Osteocyte (in vitro differentiated cells): ENCODE measurements around the gene CACFD1. TPM values are rescaled to one million over a fixed set of nuclear protein-coding genes. Genes with fewer than 3 reads are reported as not detected.

ENCODE experiments used
- DNase-seq: peaks from one replicate; pipeline ENCODE4 v3.0.0; 2021; ENCODE audit warnings: mixed read lengths; ENCODE audit not compliant: unreplicated experiment; ENCODE audit errors: extremely low spot score
- H3K27ac Mint-ChIP-seq: one replicate; pipeline ENCODE4 v1.8.0; 2021; ENCODE audit warnings: mild to moderate bottlenecking, mixed read lengths; ENCODE audit not compliant: unreplicated experiment
- H3K27me3 Mint-ChIP-seq: one replicate; pipeline ENCODE4 v1.8.0; 2021; ENCODE audit warnings: mixed read lengths; ENCODE audit not compliant: unreplicated experiment
- H3K36me3 Mint-ChIP-seq: one replicate; pipeline ENCODE4 v1.8.0; 2021; ENCODE audit warnings: mixed read lengths; ENCODE audit not compliant: unreplicated experiment
- H3K4me1 Mint-ChIP-seq: one replicate; pipeline ENCODE4 v1.8.0; 2021; ENCODE audit warnings: mixed read lengths; ENCODE audit not compliant: unreplicated experiment
- H3K4me3 Mint-ChIP-seq: one replicate; pipeline ENCODE4 v1.8.0; 2021; ENCODE audit warnings: mild to moderate bottlenecking, moderate library complexity, mixed read lengths; ENCODE audit not compliant: unreplicated experiment
- H3K9me3 Mint-ChIP-seq: one replicate; pipeline ENCODE4 v1.8.0; 2021; ENCODE audit warnings: mixed read lengths; ENCODE audit not compliant: unreplicated experiment
- CTCF ChIP-seq: fragments of 200-600 bp; sonication (generic); IDR thresholded peaks from 2 replicates; pipeline ENCODE4 v1.5.0; 2021; ENCODE audit warnings: antibody characterized with exemption, mild to moderate bottlenecking, moderate library complexity
- total RNA-seq: library from RNA; stranded (reverse); gene quantifications from 2 replicates; pipeline ENCODE4 v1.2.1, GENCODE V29; 2021

Gene CACFD1
- total RNA-seq, 1 donor from 2014 or later, result 29.3 TPM

GRCh38 chr9:133468777-133469421 lies 9.1 kb downstream of the CACFD1 start:
- DNase-seq, result no peak
- H3K4me1 Mint-ChIP-seq, result no peaks in the 10 kb centered on the region
- TF ChIP-seq CTCF, result no peak
- H3K27ac Mint-ChIP-seq, result no peak overlapping the region
- H3K27me3 Mint-ChIP-seq, result no peaks in the 10 kb centered on the region
- no peaks in the 10 kb centered on the region for H3K9me3 Mint-ChIP-seq
- H3K4me3 Mint-ChIP-seq, result no peak overlapping the region
- H3K36me3 Mint-ChIP-seq, result peaks cover 3% of the 10 kb centered on the region

GRCh38 chr9:133470427-133470924 lies 10.7 kb downstream of the CACFD1 start:
- H3K36me3 Mint-ChIP-seq, result peaks cover 2% of the 10 kb centered on the region
- TF ChIP-seq CTCF, result no peak
- no peak for DNase-seq
- H3K4me3 Mint-ChIP-seq, result no peak overlapping the region
- H3K27ac Mint-ChIP-seq, result no peak overlapping the region
- H3K4me1 Mint-ChIP-seq, result no peaks in the 10 kb centered on the region
- H3K9me3 Mint-ChIP-seq, result no peaks in the 10 kb centered on the region
- no peaks in the 10 kb centered on the region for H3K27me3 Mint-ChIP-seq

GRCh38 chr9:133470988-133471387 lies 11.2 kb downstream of the CACFD1 start:
- no peak for DNase-seq
- Mint-ChIP-seq H3K36me3 (no peaks in the 10 kb centered on the region), H3K4me1 (no peaks in the 10 kb centered on the region)

GRCh38 chr9:133471551-133472276 lies 11.9 kb downstream of the CACFD1 start:
- no peak for DNase-seq
- H3K27ac Mint-ChIP-seq, result no peak overlapping the region
- H3K27me3 Mint-ChIP-seq, result no peaks in the 10 kb centered on the region
- no peak overlapping the region for H3K4me3 Mint-ChIP-seq
- no peaks in the 10 kb centered on the region for H3K4me1 Mint-ChIP-seq
- TF ChIP-seq CTCF, result no peak
- no peaks in the 10 kb centered on the region for H3K9me3 Mint-ChIP-seq
- no peaks in the 10 kb centered on the region for H3K36me3 Mint-ChIP-seq

More at GRCh38 chr9:133470988-133471387, 11.2 kb downstream of the CACFD1 start:
- Mint-ChIP-seq H3K9me3 (no peaks in the 10 kb centered on the region), H3K27ac (no peak overlapping the region), H3K4me3 (no peak overlapping the region), H3K27me3 (no peaks in the 10 kb centered on the region)
- no peak for TF ChIP-seq CTCF

- TF ChIP-seq CTCF, result no peak
- Mint-ChIP-seq H3K4me1 (no peaks in the 10 kb centered on the region), H3K9me3 (no peaks in the 10 kb centered on the region), H3K36me3 (no peaks in the 10 kb centered on the region), H3K27me3 (no peaks in the 10 kb centered on the region), H3K4me3 (no peak overlapping the region), H3K27ac (no peak overlapping the region)
- DNase-seq, result no peak
Measured at GRCh38 chr9:133472277-133472645, 12.5 kb downstream of the CACFD1 start.
